ENCODE results near the gene DDI2. TPM values are rescaled to one million over a fixed set of nuclear protein-coding genes. Genes with fewer than 3 reads are reported as not detected.

Gene DDI2
- total and polyA plus RNA-seq, 5 donors from 2014 or later, result 3.2 to 61.2 (median 6.8) TPM

DNA sequence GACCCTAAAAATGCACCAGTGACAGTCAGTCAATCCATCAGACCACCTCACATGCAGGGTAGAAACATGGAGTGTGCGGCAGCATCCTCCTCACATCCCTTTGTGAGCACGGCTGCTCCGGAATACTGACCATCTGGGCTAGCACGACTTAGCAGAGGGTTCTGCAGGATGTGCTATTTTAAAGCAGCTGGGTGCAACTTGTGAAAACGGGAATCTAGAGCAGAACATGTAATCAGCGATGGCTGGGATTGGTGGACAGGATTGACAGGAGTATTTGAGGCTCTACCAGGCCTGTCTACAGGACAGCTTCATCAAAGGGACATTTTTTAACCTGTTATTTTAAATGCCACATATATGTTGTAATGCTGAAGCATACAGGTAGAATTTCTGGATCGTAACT, 50.1 kb downstream of the DDI2 start:
- Mint-ChIP-seq H3K4me3 (no peak overlapping the region), H3K4me1 (peaks cover 0 to 8% (median 2%) of the 10 kb centered on the region in 4 donors), H3K27ac (no peak overlapping the region), H3K36me3 (no peaks in the 10 kb centered on the region), H3K9me3 (no peaks in the 10 kb centered on the region), H3K27me3 (no peaks in the 10 kb centered on the region)
- DNase-seq (no peak), ATAC-seq (ENCODE audit: low read depth in 2 of 2) (no peak)
- no peaks in the 10 kb centered on the region for H3K4me1 ChIP-seq (ENCODE audit: control insufficient read depth, insufficient read depth, low read length, poor library complexity, severe bottlenecking)
- no peaks in the 10 kb centered on the region for H3K9me3 ChIP-seq (ENCODE audit: control insufficient read depth in 2 of 2, low read length in 2 of 2)
- no peak overlapping the region for H3K4me3 ChIP-seq (ENCODE audit: low read depth, low read length)
- H3K27me3 ChIP-seq (ENCODE audit: control insufficient read depth, insufficient read depth, low read length), result no peaks in the 10 kb centered on the region
- H3K36me3 ChIP-seq (ENCODE audit: control insufficient read depth, insufficient read depth, low read length), result peaks cover 4% of the 10 kb centered on the region
- H3K27ac ChIP-seq (ENCODE audit: insufficient read depth, low read length, poor library complexity, severe bottlenecking), result no peak overlapping the region

DNA sequence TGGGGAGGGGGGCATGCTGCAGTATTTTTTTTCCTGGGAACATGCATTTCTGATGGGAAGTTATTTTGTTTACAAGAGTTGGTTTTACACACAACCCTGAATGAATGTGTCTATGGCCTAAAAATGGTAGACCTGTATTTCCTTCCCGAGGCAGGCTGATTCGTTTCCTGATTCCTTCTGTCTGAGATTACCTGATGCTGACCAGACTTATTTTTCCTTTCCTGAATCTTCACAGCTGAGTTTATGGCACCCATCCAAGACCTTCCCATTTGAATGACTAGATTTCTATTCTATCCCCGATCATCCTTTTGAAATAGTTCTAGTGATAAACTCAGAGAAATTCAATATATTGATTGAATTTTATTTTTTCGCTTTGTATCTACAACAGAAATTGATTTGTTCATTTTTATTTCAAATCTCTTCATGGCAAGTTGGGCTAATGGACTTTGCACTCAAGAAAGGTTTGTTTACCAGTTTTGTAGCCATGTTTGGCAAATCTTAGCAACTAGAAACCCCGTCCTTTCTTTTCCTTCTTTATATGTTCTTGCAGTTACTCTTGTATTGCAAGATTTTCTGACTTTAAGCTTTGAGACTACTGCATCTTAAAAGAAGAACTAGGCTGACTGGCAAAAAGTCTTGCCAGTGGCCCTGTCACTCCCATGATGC, 51.0 kb downstream of the DDI2 start:
- Mint-ChIP-seq H3K27ac (peak overlapping the region in 1 of 3 donors; percentile 36), H3K4me3 (no peak overlapping the region), H3K27me3 (no peaks in the 10 kb centered on the region), H3K9me3 (no peaks in the 10 kb centered on the region), H3K4me1 (peaks cover 0 to 7% (median 2%) of the 10 kb centered on the region in 4 donors), H3K36me3 (no peaks in the 10 kb centered on the region)
- no peaks in the 10 kb centered on the region for H3K36me3 ChIP-seq (ENCODE audit: control insufficient read depth, insufficient read depth, low read length)
- H3K4me3 ChIP-seq (ENCODE audit: low read depth, low read length), result no peak overlapping the region
- DNase-seq (no peak), ATAC-seq (ENCODE audit: low read depth in 2 of 2) (no peak)
- H3K4me1 ChIP-seq (ENCODE audit: control insufficient read depth, insufficient read depth, low read length, poor library complexity, severe bottlenecking), result no peaks in the 10 kb centered on the region
- no peak overlapping the region for H3K27ac ChIP-seq (ENCODE audit: insufficient read depth, low read length, poor library complexity, severe bottlenecking)
- H3K9me3 ChIP-seq (ENCODE audit: control insufficient read depth in 2 of 2, low read length in 2 of 2), result no peaks in the 10 kb centered on the region
- H3K27me3 ChIP-seq (ENCODE audit: control insufficient read depth, insufficient read depth, low read length), result no peaks in the 10 kb centered on the region

DNA sequence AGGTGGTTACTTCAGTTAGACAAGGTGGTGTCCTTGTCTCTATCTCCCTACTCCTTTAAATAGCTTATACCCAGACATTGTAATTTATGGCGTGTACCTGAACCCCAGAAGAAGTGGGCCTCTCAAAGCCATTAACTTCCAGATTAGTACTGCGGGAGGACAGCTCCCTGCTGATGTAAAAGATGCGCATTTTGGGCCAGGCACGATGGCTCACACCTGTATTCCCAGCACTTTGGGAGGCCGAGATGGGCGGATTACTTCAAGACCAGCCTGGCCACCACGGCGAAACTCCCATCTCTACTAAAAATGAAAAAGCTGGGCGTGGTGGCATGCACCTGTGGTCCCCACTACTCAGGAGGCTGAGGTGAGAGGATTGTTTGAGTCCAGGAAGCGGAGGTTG, 51.8 kb downstream of the DDI2 start:
- Mint-ChIP-seq H3K27ac (no peak overlapping the region), H3K27me3 (no peaks in the 10 kb centered on the region), H3K36me3 (no peaks in the 10 kb centered on the region), H3K9me3 (no peaks in the 10 kb centered on the region), H3K4me1 (peaks cover 0 to 6% (median 2%) of the 10 kb centered on the region in 4 donors), H3K4me3 (no peak overlapping the region)
- no peaks in the 10 kb centered on the region for H3K9me3 ChIP-seq (ENCODE audit: control insufficient read depth in 2 of 2, low read length in 2 of 2)
- DNase-seq (no peak), ATAC-seq (ENCODE audit: low read depth in 2 of 2) (no peak)
- H3K27me3 ChIP-seq (ENCODE audit: control insufficient read depth, insufficient read depth, low read length), result no peaks in the 10 kb centered on the region
- H3K36me3 ChIP-seq (ENCODE audit: control insufficient read depth, insufficient read depth, low read length), result no peaks in the 10 kb centered on the region
- no peaks in the 10 kb centered on the region for H3K4me1 ChIP-seq (ENCODE audit: control insufficient read depth, insufficient read depth, low read length, poor library complexity, severe bottlenecking)
- no peak overlapping the region for H3K27ac ChIP-seq (ENCODE audit: insufficient read depth, low read length, poor library complexity, severe bottlenecking)
- H3K4me3 ChIP-seq (ENCODE audit: low read depth, low read length), result no peak overlapping the region

GRCh38 chr1:15669864-15670263, 52.6 kb downstream of the DDI2 start:
- no peak for DNase-seq
- Histone ChIP-seq H3K9me3 (ENCODE audit: control insufficient read depth in 2 of 2, low read length in 2 of 2) (no peaks in the 10 kb centered on the region), H3K4me1 (ENCODE audit: control insufficient read depth, insufficient read depth, low read length, poor library complexity, severe bottlenecking) (no peaks in the 10 kb centered on the region), H3K27ac (ENCODE audit: insufficient read depth, low read length, poor library complexity, severe bottlenecking) (no peak overlapping the region), H3K36me3 (ENCODE audit: control insufficient read depth, insufficient read depth, low read length) (no peaks in the 10 kb centered on the region), H3K27me3 (ENCODE audit: control insufficient read depth, insufficient read depth, low read length) (no peaks in the 10 kb centered on the region), H3K4me3 (ENCODE audit: low read depth, low read length) (no peak overlapping the region)
- Mint-ChIP-seq H3K9me3 (no peaks in the 10 kb centered on the region), H3K4me3 (no peak overlapping the region), H3K36me3 (no peaks in the 10 kb centered on the region), H3K4me1 (peaks cover 0 to 6% (median 2%) of the 10 kb centered on the region in 4 donors), H3K27ac (no peak overlapping the region), H3K27me3 (no peaks in the 10 kb centered on the region)
- no peak for ATAC-seq (ENCODE audit: low read depth in 2 of 2)

GRCh38 chr1:15671430-15671829, 54.2 kb downstream of the DDI2 start:
- Mint-ChIP-seq H3K36me3 (no peaks in the 10 kb centered on the region), H3K4me1 (peaks cover 0 to 6% (median under 1%) of the 10 kb centered on the region in 4 donors), H3K9me3 (peaks cover 0 to 1% (median 0%) of the 10 kb centered on the region in 7 donors), H3K27ac (peak overlapping the region in 1 of 3 donors; percentile 1), H3K4me3 (no peak overlapping the region), H3K27me3 (no peaks in the 10 kb centered on the region)
- Histone ChIP-seq H3K36me3 (ENCODE audit: control insufficient read depth, insufficient read depth, low read length) (no peaks in the 10 kb centered on the region), H3K4me1 (ENCODE audit: control insufficient read depth, insufficient read depth, low read length, poor library complexity, severe bottlenecking) (no peaks in the 10 kb centered on the region), H3K27me3 (ENCODE audit: control insufficient read depth, insufficient read depth, low read length) (no peaks in the 10 kb centered on the region), H3K9me3 (ENCODE audit: control insufficient read depth in 2 of 2, low read length in 2 of 2) (no peaks in the 10 kb centered on the region), H3K27ac (ENCODE audit: insufficient read depth, low read length, poor library complexity, severe bottlenecking) (no peak overlapping the region), H3K4me3 (ENCODE audit: low read depth, low read length) (no peak overlapping the region)
- ATAC-seq (ENCODE audit: low read depth in 2 of 2) (no peak), DNase-seq (no peak)

DNA sequence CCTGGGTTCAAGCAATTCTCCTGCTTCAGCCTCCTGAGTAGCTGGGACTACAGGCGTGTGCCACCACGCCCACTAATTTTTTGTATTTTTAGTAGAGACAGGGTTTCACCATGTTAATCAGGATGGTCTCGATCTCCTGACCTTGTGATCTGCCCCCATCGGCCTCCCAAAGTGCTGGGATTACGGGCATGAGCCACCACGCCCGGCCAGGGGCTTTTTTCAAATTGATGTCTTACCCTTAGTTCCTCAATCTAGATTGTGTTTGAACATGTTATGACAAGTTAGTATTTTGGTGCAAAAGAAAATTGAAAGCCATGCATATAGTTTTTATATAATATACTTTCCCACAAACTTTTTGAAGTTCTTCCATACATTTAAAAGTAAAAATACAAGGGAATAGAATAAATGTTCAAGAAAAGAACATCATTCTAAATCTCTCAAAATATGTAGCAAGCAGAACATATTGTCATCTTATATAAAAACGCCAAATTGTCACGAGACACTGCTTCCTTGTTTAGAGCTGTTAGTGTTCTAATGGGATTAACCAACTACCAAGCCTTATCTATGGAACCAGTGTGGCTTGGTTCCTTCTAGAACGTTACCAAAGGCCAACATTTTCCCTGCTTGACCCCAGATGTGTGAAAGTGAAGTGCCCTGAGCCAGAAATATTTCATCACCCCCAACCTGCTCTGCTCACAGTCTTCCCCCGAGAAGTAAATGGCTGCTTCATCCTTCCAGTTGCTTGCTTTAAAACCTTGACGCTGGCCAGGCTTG, 57.3 kb downstream of the DDI2 start:
- no peak overlapping the region for H3K4me3 Mint-ChIP-seq
- no peak overlapping the region for H3K27ac Mint-ChIP-seq
- peaks cover 5% of the 10 kb centered on the region for H3K27me3 Mint-ChIP-seq
- H3K9me3 Mint-ChIP-seq, result peaks cover 0 to 1% (median 0%) of the 10 kb centered on the region in 7 donors
- H3K36me3 Mint-ChIP-seq, result no peaks in the 10 kb centered on the region
- DNase-seq, result no peak
- Histone ChIP-seq H3K4me1 (ENCODE audit: control insufficient read depth, insufficient read depth, low read length, poor library complexity, severe bottlenecking) (no peaks in the 10 kb centered on the region), H3K27me3 (ENCODE audit: control insufficient read depth, insufficient read depth, low read length) (no peaks in the 10 kb centered on the region), H3K36me3 (ENCODE audit: control insufficient read depth, insufficient read depth, low read length) (no peaks in the 10 kb centered on the region), H3K4me3 (ENCODE audit: low read depth, low read length) (no peak overlapping the region), H3K9me3 (ENCODE audit: control insufficient read depth in 2 of 2, low read length in 2 of 2) (no peaks in the 10 kb centered on the region), H3K27ac (ENCODE audit: insufficient read depth, low read length, poor library complexity, severe bottlenecking) (no peak overlapping the region)
- peaks cover 0 to 3% (median under 1%) of the 10 kb centered on the region in 4 donors for H3K4me1 Mint-ChIP-seq
- no peak for ATAC-seq (ENCODE audit: low read depth in 2 of 2)

DNA sequence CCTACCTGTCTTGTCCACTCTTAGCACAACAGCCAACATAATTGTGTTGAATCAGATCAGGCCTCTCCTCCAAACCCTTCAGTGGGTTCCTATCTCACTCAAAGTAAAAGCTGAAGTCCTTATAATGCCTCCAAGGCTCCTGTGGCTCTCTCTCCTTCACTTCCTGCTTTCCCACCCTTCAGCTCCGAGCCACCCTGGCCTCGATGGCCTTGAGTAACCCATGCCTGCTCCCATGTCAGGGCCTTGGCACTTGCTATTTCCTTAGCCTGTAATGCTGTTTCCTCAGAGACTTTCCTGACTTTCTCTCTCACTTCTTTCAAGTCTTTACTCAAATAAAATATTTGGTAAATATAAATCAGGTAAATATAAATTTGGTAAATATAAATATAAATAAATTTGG, 58.8 kb downstream of the DDI2 start:
- no peaks in the 10 kb centered on the region for H3K36me3 Mint-ChIP-seq
- Histone ChIP-seq H3K4me1 (ENCODE audit: control insufficient read depth, insufficient read depth, low read length, poor library complexity, severe bottlenecking) (no peaks in the 10 kb centered on the region), H3K4me3 (ENCODE audit: low read depth, low read length) (no peak overlapping the region), H3K9me3 (ENCODE audit: control insufficient read depth in 2 of 2, low read length in 2 of 2) (no peaks in the 10 kb centered on the region), H3K36me3 (ENCODE audit: control insufficient read depth, insufficient read depth, low read length) (no peaks in the 10 kb centered on the region), H3K27ac (ENCODE audit: insufficient read depth, low read length, poor library complexity, severe bottlenecking) (no peak overlapping the region), H3K27me3 (ENCODE audit: control insufficient read depth, insufficient read depth, low read length) (no peaks in the 10 kb centered on the region)
- no peak for DNase-seq
- H3K4me1 Mint-ChIP-seq, result peaks cover 0 to 3% (median under 1%) of the 10 kb centered on the region in 4 donors
- H3K27ac Mint-ChIP-seq, result no peak overlapping the region
- ATAC-seq (ENCODE audit: low read depth in 2 of 2), result no peak
- H3K4me3 Mint-ChIP-seq, result no peak overlapping the region
- H3K27me3 Mint-ChIP-seq, result peaks cover 5% of the 10 kb centered on the region
- peaks cover 0 to 1% (median 0%) of the 10 kb centered on the region in 7 donors for H3K9me3 Mint-ChIP-seq
